8988T (cell line): ENCODE measurements around the gene NPY.
"Not testable (repeated sequence)": the region's sequence is repeated elsewhere in the genome, so short reads cannot be mapped to it uniquely, and the experiment has no call there.

ENCODE experiments used
- DNase-seq: peaks from one replicate; pipeline ENCODE4 v3.0.0; 2011

NPY gene

GRCh38 chr7:24283897-24284698 is at the start of gene NPY:
Gene NPY, plus strand, starts transcription at chr7:24284190. Its CDS starts 1,051 bp downstream, at chr7:24285241.
- no peak for DNase-seq

GRCh38 chr7:24239260-24239659 is 44.7 kb upstream of the NPY start:
- no peak for DNase-seq

- no peak for DNase-seq
Observed at GRCh38 chr7:24241206-24241605, 42.8 kb upstream of the NPY start.

GRCh38 chr7:24244554-24244953 is 39.4 kb upstream of the NPY start:
- DNase-seq: no peak

GRCh38 chr7:24245362-24245761 is 38.6 kb upstream of the NPY start:
- DNase-seq: no peak

- no peak for DNase-seq
Observed at GRCh38 chr7:24249266-24249665, 34.7 kb upstream of the NPY start.

- no peak for DNase-seq
Observed at GRCh38 chr7:24251568-24251967, 32.4 kb upstream of the NPY start.

GRCh38 chr7:24255139-24255538 is 28.9 kb upstream of the NPY start:
- DNase-seq: no peak

GRCh38 chr7:24258324-24258723 is 25.7 kb upstream of the NPY start:
- not testable (repeated sequence) for DNase-seq

- no peak for DNase-seq
Observed at GRCh38 chr7:24271938-24272337, 12.1 kb upstream of the NPY start.

- DNase-seq: no peak
Observed at GRCh38 chr7:24279512-24279911, 4.5 kb upstream of the NPY start.

GRCh38 chr7:24283554-24283896 is 465 bp upstream of the NPY start:
- no peak for DNase-seq

- no peak for DNase-seq
Observed at GRCh38 chr7:24284699-24285506, 913 bp downstream of the NPY start.

- DNase-seq: peak; percentile 18
Observed at GRCh38 chr7:24290004-24290641, 6.1 kb downstream of the NPY start.

- no peak for DNase-seq
Observed at GRCh38 chr7:24291271-24291670, 7.3 kb downstream of the NPY start.

GRCh38 chr7:24297362-24297761 is 13.4 kb downstream of the NPY start:
- DNase-seq: no peak

- no peak for DNase-seq
Observed at GRCh38 chr7:24298696-24299095, 14.7 kb downstream of the NPY start.

GRCh38 chr7:24299192-24299591 is 15.2 kb downstream of the NPY start:
- no peak for DNase-seq

- no peak for DNase-seq
Observed at GRCh38 chr7:24301703-24302102, 17.7 kb downstream of the NPY start.

- no peak for DNase-seq
Observed at GRCh38 chr7:24304494-24305095, 20.6 kb downstream of the NPY start.

GRCh38 chr7:24307326-24307725 is 23.3 kb downstream of the NPY start:
- DNase-seq: no peak

- no peak for DNase-seq
Observed at GRCh38 chr7:24312588-24312987, 28.6 kb downstream of the NPY start.

- DNase-seq: no peak
Observed at GRCh38 chr7:24313777-24314176, 29.8 kb downstream of the NPY start.
